ENCODE measurements around the gene PSD2.

DNA sequence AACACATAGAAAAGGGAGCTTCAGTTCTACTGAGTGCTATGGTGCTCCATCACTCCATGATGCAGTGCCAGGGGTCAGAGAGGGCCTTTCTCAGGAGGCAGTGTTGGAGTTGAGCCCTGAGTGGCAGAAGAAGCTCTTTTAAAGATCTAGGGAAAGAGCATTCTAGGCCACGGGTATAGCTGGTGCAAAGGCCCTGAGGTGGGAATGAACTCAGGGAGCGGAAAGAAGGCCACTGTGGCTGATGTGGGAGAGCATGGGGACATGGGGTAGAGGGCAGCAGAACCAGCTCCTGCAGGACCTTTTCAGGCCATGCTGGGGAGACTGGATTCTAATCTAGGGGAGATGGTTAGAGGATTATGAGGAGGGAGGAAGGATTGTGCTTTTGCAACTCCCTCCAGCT is 9.9 kb downstream of the PSD2 start:
- TF ChIP-seq EZH2phosphoT487 (IDR thresholded peaks at IDR 0.05; ENCODE audit: insufficient read depth, low read depth): no peak
- no peak for TF ChIP-seq EZH2 (IDR thresholded peaks at IDR 0.05; ENCODE audit: insufficient read depth, poor library complexity, severe bottlenecking)

All from GM23248 (cell line).